Transverse colon (tissue), 4 donors: Measurements from ENCODE around the gene UBE2C. TPM values are rescaled to one million over a fixed set of nuclear protein-coding genes. Genes with fewer than 3 reads are reported as not detected.

Experiments
- DNase-seq: peaks from one replicate; pipeline ENCODE4 v3.0.0-alpha.2; 2019
- H3K27ac ChIP-seq, 4 donors: fragments of 200-600 bp; sonication (generic); 2 replicates each; pipeline ENCODE4 v1.5.1; 2016 to 2018; ENCODE audit warnings: inconsistent platforms in 4 of 4
- H3K27me3 ChIP-seq: fragments of 200-600 bp; sonication (generic); 2 replicates; pipeline ENCODE4 v1.5.1; 2017; ENCODE audit warnings: inconsistent platforms
- H3K36me3 ChIP-seq, 4 donors: fragments of 200-600 bp; sonication (generic); 2 replicates each; pipeline ENCODE4 v1.5.1; 2017 to 2019; ENCODE audit warnings: inconsistent platforms in 4 of 4
- H3K4me1 ChIP-seq, 4 donors: fragments of 200-600 bp; sonication (generic); 2 replicates each; pipeline ENCODE4 v1.5.1; 2017 to 2020; ENCODE audit warnings: inconsistent platforms in 4 of 4
- H3K4me3 ChIP-seq, 4 donors: fragments of 200-600 bp; sonication (generic); 1 replicate in 1 of 4; 2 replicates in 3 of 4; pipeline versions ENCODE4 v1.5.1 to v1.6.1; 2017 to 2019; ENCODE audit warnings: inconsistent platforms in 4 of 4
- H3K9me3 ChIP-seq, 2 donors: fragments of 200-600 bp; sonication (generic); 2 replicates each; pipeline ENCODE4 v1.5.1; 2017 to 2019; ENCODE audit warnings: inconsistent platforms in 2 of 2
- CTCF ChIP-seq, 5 experiments: fragments of 200-600 bp in 3 of 5; fragments of 450-650 bp in 2 of 5; sonication (generic) in 3 of 5; IDR thresholded peaks; 1 replicate in 2 of 5; 2 replicates in 3 of 5; pipeline ENCODE4 v1.5.1; 2016 to 2017; ENCODE audit warnings: antibody characterized with exemption in 5 of 5, inconsistent platforms in 3 of 5, mild to moderate bottlenecking in 2 of 5, moderate library complexity in 1 of 5
- EP300 ChIP-seq: sonication (generic); formaldehyde crosslinking; IDR thresholded peaks from one replicate; pipeline ENCODE4 v1.6.1; 2017; ENCODE audit warnings: antibody characterized with exemption, low read depth
- POLR2A ChIP-seq: fragments of 450-650 bp; IDR thresholded peaks from one replicate; pipeline ENCODE4 v1.6.1; 2016; ENCODE audit warnings: antibody characterized with exemption, mild to moderate bottlenecking, moderate library complexity
- POLR2AphosphoS5 ChIP-seq, 3 donors: sonication (generic); formaldehyde crosslinking; IDR thresholded peaks; one replicate each; pipeline ENCODE4 v1.6.1; 2016; ENCODE audit warnings: antibody characterized with exemption in 3 of 3
- WGBS, 2 donors: methylation state at CpG; one replicate each; pipeline ENCODE4 v1.1.5; 2018; ENCODE audit warnings: low coverage in 1 of 2; 5-methylcytosine and 5-hydroxymethylcytosine counted together
- in situ Hi-C, 4 donors: fragments of 200-750 bp; cut with MboI; loops; one replicate each; pipeline versions ENCODE4 v1.15.0 to v1.15.1; 2017; ENCODE audit warnings: low sequenced_read_pairs in 3 of 4, low pct_ligation_motif_present in 1 of 4, low pct_unique_long_range_greater_than_20kb in 1 of 4
- intact Hi-C: fragments of 100-400 bp; cut with DNase I; formaldehyde crosslinking; loops from one replicate; pipeline ENCODE4 v1.15.1; 2023; ENCODE audit warnings: low total_unique reads
- total RNA-seq, 4 donors: library from RNA; depleted of rRNA; stranded (reverse); fragments of >200 nt; gene quantifications; one replicate each; pipeline ENCODE4 v1.1.0, GENCODE V29; 2016

Gene UBE2C
- total RNA-seq, 4 donors from 2014 or later, result 2.7 to 27.1 (median 6.9) TPM

- Histone ChIP-seq H3K27me3 (no peaks in the 10 kb centered on the region), H3K27ac (no peak overlapping the region), H3K36me3 (peaks cover 0 to 7% (median 3%) of the 10 kb centered on the region in 4 donors), H3K4me3 (no peak overlapping the region), H3K4me1 (peaks cover 11 to 27% (median 14%) of the 10 kb centered on the region in 4 donors), H3K9me3 (no peaks in the 10 kb centered on the region)
- WGBS, 2 donors, result 99 to 100% methylated on average over 2 to 6 of the region's 6 CpGs
- no peak for TF ChIP-seq POLR2AphosphoS5 (IDR thresholded peaks at IDR 0.05)
- TF ChIP-seq EP300, result no peak
- no peak for TF ChIP-seq CTCF (IDR thresholded peaks at IDR 0.05)
- no peak for TF ChIP-seq POLR2A
- DNase-seq, result no peak
- intact Hi-C loops (no loop called here), in situ Hi-C loops (no loop called here)
Observed at GRCh38 chr20:45852326-45852725, 39.9 kb downstream of the UBE2C start.

GRCh38 chr20:45853484-45853883, 41.0 kb downstream of the UBE2C start:
- H3K27me3 ChIP-seq, result no peaks in the 10 kb centered on the region
- no peaks in the 10 kb centered on the region for H3K9me3 ChIP-seq
- H3K4me3 ChIP-seq, result no peak overlapping the region
- WGBS, 2 donors, result 65 to 80% methylated on average over 1 to 2 of the region's 2 CpGs
- no peak overlapping the region for H3K27ac ChIP-seq
- peaks cover 13 to 36% (median 21%) of the 10 kb centered on the region in 4 donors for H3K4me1 ChIP-seq
- DNase-seq, result no peak
- TF ChIP-seq CTCF (IDR thresholded peaks at IDR 0.05), result no peak
- no peak for TF ChIP-seq POLR2AphosphoS5 (IDR thresholded peaks at IDR 0.05)
- TF ChIP-seq POLR2A, result no peak
- no peak for TF ChIP-seq EP300
- peaks cover 0 to 7% (median under 1%) of the 10 kb centered on the region in 4 donors for H3K36me3 ChIP-seq
- in situ Hi-C loops, result no loop called here
- intact Hi-C loops, result no loop called here

- intact Hi-C loops, result no loop called here
- 1% methylated on average over 30 of the region's 36 CpGs; no CpG with 5 or more reads in 1 of the 2 donors for WGBS, 2 donors
- peak within 1 kb of the TSS; percentile 72 to 95 (median 87) for H3K4me3 ChIP-seq
Observed at GRCh38 chr20:45857114-45857881, 44.9 kb downstream of the UBE2C start, which contains the start of the genes ACOT8 and ZSWIM3. TSS of gene ACOT8 (minus strand) at chr20:45857392. CDS start at chr20:45857315, 77 bp downstream. TSS of gene ZSWIM3 (plus strand) at chr20:45857614. CDS start at chr20:45857826, 212 bp downstream.

More at GRCh38 chr20:45857114-45857881, 44.9 kb downstream of the UBE2C start, which contains the start of the genes ACOT8 and ZSWIM3:
- peak within 1 kb of the TSS; percentile 84 to 92 (median 89) for H3K27ac ChIP-seq
- peak; percentile 95 for DNase-seq
- TF ChIP-seq POLR2A, result peak; percentile 84
- no peak for TF ChIP-seq CTCF (IDR thresholded peaks at IDR 0.05)
- TF ChIP-seq EP300, result no peak
- peak; percentile 76 to 87 (median 85) for TF ChIP-seq POLR2AphosphoS5 (IDR thresholded peaks at IDR 0.05)
- in situ Hi-C loops, result no loop called here
- H3K4me1 ChIP-seq, result peaks cover 13 to 63% (median 33%) of the 10 kb centered on the region in 4 donors
- peaks cover 0 to 7% (median 0%) of the 10 kb centered on the region in 4 donors for H3K36me3 ChIP-seq
- H3K27me3 ChIP-seq, result no peaks in the 10 kb centered on the region
- no peaks in the 10 kb centered on the region for H3K9me3 ChIP-seq
